DOHH2 (cell line): ENCODE measurements around the gene RBL1.
A peak's percentile ranks its signal among the peaks of the same experiment; 100 is the strongest.
"Not testable (repeated sequence)": the region's sequence is repeated elsewhere in the genome, so short reads cannot be mapped to it uniquely, and the experiment has no call there.

ENCODE experiments used
- H3F3A ChIP-seq: fragments of 200-600 bp; sonication (generic), shearing (Covaris generic); 2 replicates; pipeline ENCODE4 v1.6.0; 2016; ENCODE audit warnings: antibody characterized with exemption, mild to moderate bottlenecking; ENCODE audit not compliant: control insufficient read depth, insufficient read depth
- H3K27ac ChIP-seq: fragments of 200-600 bp; sonication (generic); 2 replicates; pipeline ENCODE4 v1.5.1; 2014; ENCODE audit warnings: low read depth, mild to moderate bottlenecking, low read length, moderate library complexity
- H3K27me3 ChIP-seq: fragments of 200-600 bp; sonication (generic); 2 replicates; pipeline ENCODE4 v1.6.1; 2014; ENCODE audit warnings: mild to moderate bottlenecking, low read length, mixed read lengths; ENCODE audit not compliant: control insufficient read depth
- H3K36me3 ChIP-seq: fragments of 200-600 bp; sonication (generic); 2 replicates; pipeline ENCODE4 v1.6.1; 2014; ENCODE audit warnings: mild to moderate bottlenecking, low read length, moderate library complexity, mixed read lengths; ENCODE audit not compliant: control insufficient read depth
- H3K4me1 ChIP-seq: fragments of 200-600 bp; sonication (generic); 2 replicates; pipeline ENCODE4 v1.6.1; 2014; ENCODE audit warnings: mild to moderate bottlenecking, low read length, mixed read lengths; ENCODE audit not compliant: control insufficient read depth
- H3K4me2 ChIP-seq: fragments of 200-600 bp; sonication (generic); 2 replicates; pipeline ENCODE4 v1.6.0; 2014; ENCODE audit warnings: mild to moderate bottlenecking, low read length, moderate library complexity
- H3K4me3 ChIP-seq: fragments of 200-600 bp; sonication (generic); 2 replicates; pipeline ENCODE4 v1.5.1; 2014; ENCODE audit warnings: mild to moderate bottlenecking, low read length, mixed read lengths
- H3K79me2 ChIP-seq: fragments of 200-600 bp; sonication (generic); 2 replicates; pipeline ENCODE4 v1.6.1; 2014; ENCODE audit warnings: mild to moderate bottlenecking, low read length, mixed read lengths; ENCODE audit not compliant: control insufficient read depth
- H3K9me2 ChIP-seq: fragments of 200-600 bp; sonication (generic); replicated peaks from 2 replicates; pipeline ENCODE4 v1.6.1; 2014; ENCODE audit warnings: mild to moderate bottlenecking, low read length, mixed read lengths; ENCODE audit not compliant: control insufficient read depth
- H3K9me3 ChIP-seq: fragments of 200-600 bp; sonication (generic); 2 replicates; pipeline ENCODE4 v1.6.1; 2014; ENCODE audit warnings: antibody characterized with exemption, low read length, mixed read lengths; ENCODE audit not compliant: control insufficient read depth, insufficient read depth
- H4K20me1 ChIP-seq: fragments of 200-600 bp; sonication (generic); 2 replicates; pipeline ENCODE4 v1.6.0; 2014; ENCODE audit warnings: low read depth, mild to moderate bottlenecking, antibody characterized with exemption, low read length, moderate library complexity; ENCODE audit not compliant: control insufficient read depth, insufficient read depth
- CTCF ChIP-seq: fragments of 200-600 bp; sonication (generic); IDR thresholded peaks from one replicate; pipeline ENCODE4 v1.5.1; 2014; ENCODE audit warnings: antibody characterized with exemption, mild to moderate bottlenecking, low read depth, low read length; ENCODE audit not compliant: poor library complexity, severe bottlenecking
- EZH2phosphoT487 ChIP-seq: fragments of 200-600 bp; sonication (generic); IDR thresholded peaks from 2 replicates; pipeline ENCODE4 v1.6.1; 2017; ENCODE audit warnings: borderline replicate concordance, mild to moderate bottlenecking, antibody characterized with exemption, low read length, moderate library complexity, mixed read lengths

Gene RBL1

GRCh38 chr20:37011147-37011546 is 84.7 kb downstream of the RBL1 start:
- H3K9me3 ChIP-seq, result no peaks in the 10 kb centered on the region
- peaks cover 57% of the 10 kb centered on the region for H3K4me1 ChIP-seq
- H3F3A ChIP-seq, result peaks cover 41% of the 10 kb centered on the region
- no peaks in the 10 kb centered on the region for H4K20me1 ChIP-seq
- H3K4me3 ChIP-seq, result no peak overlapping the region
- peak overlapping the region; percentile 42 for H3K27ac ChIP-seq
- H3K9me2 ChIP-seq, result no peaks in the 10 kb centered on the region
- no peak overlapping the region for H3K4me2 ChIP-seq
- peaks cover 8% of the 10 kb centered on the region; the same call in 1 of the 2 replicates for H3K79me2 ChIP-seq
- H3K27me3 ChIP-seq, result no peaks in the 10 kb centered on the region
- no peak for TF ChIP-seq EZH2phosphoT487
- TF ChIP-seq CTCF, result no peak
- H3K36me3 ChIP-seq, result peaks cover 40% of the 10 kb centered on the region

GRCh38 chr20:37007898-37008649 is 87.7 kb downstream of the RBL1 start:
- Histone ChIP-seq H3K9me2 (no peaks in the 10 kb centered on the region), H3K4me1 (peaks cover 76% of the 10 kb centered on the region), H3F3A (peaks cover 50% of the 10 kb centered on the region), H3K27ac (peak overlapping the region; percentile 85), H4K20me1 (no peaks in the 10 kb centered on the region), H3K4me3 (peak overlapping the region; percentile 26), H3K79me2 (peaks cover 16% of the 10 kb centered on the region), H3K4me2 (peak overlapping the region; percentile 43), H3K36me3 (peaks cover 42% of the 10 kb centered on the region), H3K27me3 (no peaks in the 10 kb centered on the region), H3K9me3 (no peaks in the 10 kb centered on the region)
- TF ChIP-seq EZH2phosphoT487, result no peak
- peak; percentile 71 for TF ChIP-seq CTCF

GRCh38 chr20:37005062-37005942 is 90.5 kb downstream of the RBL1 start:
- H3K36me3 ChIP-seq, result peaks cover 38% of the 10 kb centered on the region
- H3F3A ChIP-seq, result peaks cover 40% of the 10 kb centered on the region
- not testable (repeated sequence) for H4K20me1 ChIP-seq, H3K9me3 ChIP-seq, H3K9me2 ChIP-seq, H3K27me3 ChIP-seq
- peak overlapping the region; percentile 61 for H3K4me2 ChIP-seq
- peaks cover 59% of the 10 kb centered on the region for H3K4me1 ChIP-seq
- H3K4me3 ChIP-seq, result peak overlapping the region; percentile 39
- peak overlapping the region; percentile 85 for H3K27ac ChIP-seq
- peaks cover 16% of the 10 kb centered on the region for H3K79me2 ChIP-seq

GRCh38 chr20:37001634-37002033 is 94.2 kb downstream of the RBL1 start:
- H3F3A ChIP-seq, result peaks cover 21% of the 10 kb centered on the region
- H3K79me2 ChIP-seq, H3K9me2 ChIP-seq, H3K4me3 ChIP-seq, H3K27ac ChIP-seq, H4K20me1 ChIP-seq, H3K9me3 ChIP-seq, H3K4me2 ChIP-seq, H3K27me3 ChIP-seq: not testable (repeated sequence)
- peaks cover 24% of the 10 kb centered on the region for H3K4me1 ChIP-seq
- peaks cover 50% of the 10 kb centered on the region for H3K36me3 ChIP-seq

- not testable (repeated sequence) for H3K4me1 ChIP-seq, H3K9me3 ChIP-seq, H3K9me2 ChIP-seq, H3K27me3 ChIP-seq, H3K4me3 ChIP-seq, H3K79me2 ChIP-seq, H3K4me2 ChIP-seq, H4K20me1 ChIP-seq, H3K27ac ChIP-seq
- Histone ChIP-seq H3F3A (peaks cover 12% of the 10 kb centered on the region), H3K36me3 (peaks cover 61% of the 10 kb centered on the region)
Measured at GRCh38 chr20:37000171-37000570, 95.6 kb downstream of the RBL1 start.
